Gastroesophageal sphincter (tissue), 4 donors: ENCODE data around the gene VEGFA. TPM values are rescaled to one million over a fixed set of nuclear protein-coding genes. Genes with fewer than 3 reads are reported as not detected.

Experiments used
- ATAC-seq: fragments of 150-250 bp; one replicate; pipeline ENCODE4 v1.9.1; 2016; ENCODE audit warnings: mild to moderate bottlenecking, moderate library complexity
- H3K27ac ChIP-seq, 4 donors: fragments of 200-600 bp; sonication (generic) in 3 of 4; 1 replicate in 3 of 4; 2 replicates in 1 of 4; pipeline ENCODE4 v1.5.1; 2016 to 2019
- H3K27me3 ChIP-seq: fragments of 200-600 bp; sonication (generic); one replicate; pipeline ENCODE4 v1.5.1; 2019
- H3K36me3 ChIP-seq, 2 donors: fragments of 200-600 bp; sonication (generic); one replicate each; pipeline ENCODE4 v1.5.1; 2019; ENCODE audit warnings: control low read depth in 1 of 2
- H3K4me1 ChIP-seq, 3 donors: fragments of 200-600 bp; sonication (generic); 1 replicate in 2 of 3; 2 replicates in 1 of 3; pipeline ENCODE4 v1.5.1; 2016 to 2019; ENCODE audit warnings: control low read depth in 2 of 3
- H3K4me3 ChIP-seq, 2 donors: fragments of 200-600 bp; sonication (generic); one replicate each; pipeline ENCODE4 v1.5.1; 2019; ENCODE audit warnings: mild to moderate bottlenecking in 1 of 2, moderate library complexity in 1 of 2
- H3K9me3 ChIP-seq, 3 donors: fragments of 200-600 bp; sonication (generic); one replicate each; pipeline ENCODE4 v1.5.1; 2017 to 2019; ENCODE audit warnings: control low read depth in 2 of 3
- CTCF ChIP-seq, 4 experiments: fragments of 200-600 bp in 2 of 4; fragments of 450-650 bp in 2 of 4; sonication (generic) in 1 of 4; IDR thresholded peaks; one replicate each; pipeline ENCODE4 v1.5.1; 2017 to 2019; ENCODE audit warnings: antibody characterized with exemption in 4 of 4, mild to moderate bottlenecking in 2 of 4, moderate library complexity in 2 of 4
- EP300 ChIP-seq: sonication (generic); formaldehyde crosslinking; IDR thresholded peaks from one replicate; pipeline ENCODE4 v1.6.1; 2017; ENCODE audit warnings: antibody characterized with exemption, mild to moderate bottlenecking
- POLR2A ChIP-seq, 2 donors: fragments of 450-650 bp; IDR thresholded peaks; one replicate each; pipeline ENCODE4 v1.6.1; 2017; ENCODE audit warnings: antibody characterized with exemption in 2 of 2, mild to moderate bottlenecking in 2 of 2, moderate library complexity in 1 of 2
- POLR2AphosphoS5 ChIP-seq: sonication (generic); formaldehyde crosslinking; IDR thresholded peaks from one replicate; pipeline ENCODE4 v1.6.1; 2017; ENCODE audit warnings: antibody characterized with exemption
- WGBS, 2 donors: methylation state at CpG; one replicate each; pipeline ENCODE4 v1.1.5; 2018; ENCODE audit warnings: low coverage in 1 of 2; 5-methylcytosine and 5-hydroxymethylcytosine counted together
- total RNA-seq, 4 donors: library from RNA; depleted of rRNA; stranded (reverse); fragments of >200 nt; gene quantifications; one replicate each; pipeline ENCODE4 v1.1.0, GENCODE V29; 2016

VEGFA gene
- total RNA-seq, 4 donors from 2014 or later: 32.2 to 66.2 (median 40.1) TPM

DNA sequence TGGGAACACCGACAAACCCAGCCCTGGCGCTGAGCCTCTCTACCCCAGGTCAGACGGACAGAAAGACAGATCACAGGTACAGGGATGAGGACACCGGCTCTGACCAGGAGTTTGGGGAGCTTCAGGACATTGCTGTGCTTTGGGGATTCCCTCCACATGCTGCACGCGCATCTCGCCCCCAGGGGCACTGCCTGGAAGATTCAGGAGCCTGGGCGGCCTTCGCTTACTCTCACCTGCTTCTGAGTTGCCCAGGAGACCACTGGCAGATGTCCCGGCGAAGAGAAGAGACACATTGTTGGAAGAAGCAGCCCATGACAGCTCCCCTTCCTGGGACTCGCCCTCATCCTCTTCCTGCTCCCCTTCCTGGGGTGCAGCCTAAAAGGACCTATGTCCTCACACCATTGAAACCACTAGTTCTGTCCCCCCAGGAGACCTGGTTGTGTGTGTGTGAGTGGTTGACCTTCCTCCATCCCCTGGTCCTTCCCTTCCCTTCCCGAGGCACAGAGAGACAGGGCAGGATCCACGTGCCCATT lies 15.3 kb downstream of the VEGFA start:
- 52 to 70% methylated on average over 2 to 3 of the region's 14 CpGs for WGBS, 2 donors
- H3K36me3 ChIP-seq: peaks cover 0 to 61% of the 10 kb centered on the region in 2 donors

DNA sequence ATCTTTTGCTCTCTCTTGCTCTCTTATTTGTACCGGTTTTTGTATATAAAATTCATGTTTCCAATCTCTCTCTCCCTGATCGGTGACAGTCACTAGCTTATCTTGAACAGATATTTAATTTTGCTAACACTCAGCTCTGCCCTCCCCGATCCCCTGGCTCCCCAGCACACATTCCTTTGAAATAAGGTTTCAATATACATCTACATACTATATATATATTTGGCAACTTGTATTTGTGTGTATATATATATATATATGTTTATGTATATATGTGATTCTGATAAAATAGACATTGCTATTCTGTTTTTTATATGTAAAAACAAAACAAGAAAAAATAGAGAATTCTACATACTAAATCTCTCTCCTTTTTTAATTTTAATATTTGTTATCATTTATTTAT lies 15.9 kb downstream of the VEGFA start:
- no peaks in the 10 kb centered on the region for H3K9me3 ChIP-seq
- H3K36me3 ChIP-seq: peaks cover 0 to 55% of the 10 kb centered on the region in 2 donors
- no peak for ATAC-seq
- no peaks in the 10 kb centered on the region for H3K27me3 ChIP-seq
- H3K27ac ChIP-seq: no peak overlapping the region
- H3K4me1 ChIP-seq: peaks cover 0 to 1% (median 0%) of the 10 kb centered on the region in 3 donors
- no peak overlapping the region for H3K4me3 ChIP-seq
- TF ChIP-seq POLR2AphosphoS5 (no peak), EP300 (no peak), CTCF (IDR thresholded peaks at IDR 0.05) (no peak), POLR2A (IDR thresholded peaks at IDR 0.05) (no peak)
- WGBS, 2 donors: 77 to 78% methylated on average over 3 of the region's 3 CpGs

More for the DNA sequence above, 15.3 kb downstream of the VEGFA start:
- no peaks in the 10 kb centered on the region for H3K27me3 ChIP-seq
- ATAC-seq: no peak
- peaks cover 0 to 7% (median 0%) of the 10 kb centered on the region in 3 donors for H3K4me1 ChIP-seq
- TF ChIP-seq POLR2AphosphoS5 (no peak), CTCF (IDR thresholded peaks at IDR 0.05) (no peak), POLR2A (IDR thresholded peaks at IDR 0.05) (no peak), EP300 (no peak)
- no peak overlapping the region for H3K27ac ChIP-seq
- no peak overlapping the region for H3K4me3 ChIP-seq
- no peaks in the 10 kb centered on the region for H3K9me3 ChIP-seq

DNA sequence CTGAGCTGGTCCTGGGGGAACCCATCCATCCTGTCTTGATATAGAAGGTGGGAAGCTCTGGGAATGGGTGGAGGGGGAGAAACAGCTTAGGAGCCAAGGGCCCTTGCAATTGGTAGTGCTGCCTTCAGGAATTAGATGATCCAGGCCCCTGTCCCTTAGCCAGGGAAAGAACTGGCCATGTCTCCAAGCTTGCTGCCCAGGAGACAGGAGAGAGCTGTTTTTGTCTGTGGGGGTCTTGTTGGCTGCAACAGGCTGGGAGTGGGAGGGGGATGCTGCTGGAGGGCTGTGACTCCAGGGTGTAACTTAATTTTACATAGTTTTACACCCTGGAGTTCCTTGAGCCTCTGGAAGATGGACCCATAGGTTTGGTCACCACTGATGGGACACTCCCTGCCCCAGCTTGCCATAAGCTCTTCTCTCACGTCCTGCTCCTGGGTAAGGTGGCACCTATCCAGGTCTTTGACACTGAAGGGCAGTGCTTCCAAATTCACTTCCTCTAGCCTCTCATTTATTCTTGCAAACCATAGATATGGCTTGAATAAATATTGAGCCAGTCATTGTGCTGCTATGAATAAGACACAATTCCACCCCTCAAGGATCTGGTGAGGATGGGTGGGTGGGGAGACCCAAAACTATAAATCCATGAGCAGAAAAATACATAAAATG lies 16.8 kb downstream of the VEGFA start:
- H3K9me3 ChIP-seq: no peaks in the 10 kb centered on the region
- TF ChIP-seq POLR2A (IDR thresholded peaks at IDR 0.05) (no peak), EP300 (no peak), POLR2AphosphoS5 (no peak), CTCF (IDR thresholded peaks at IDR 0.05) (no peak)
- H3K4me3 ChIP-seq: no peak overlapping the region
- ATAC-seq: no peak
- H3K27me3 ChIP-seq: no peaks in the 10 kb centered on the region
- peaks cover 0 to 46% of the 10 kb centered on the region in 2 donors for H3K36me3 ChIP-seq
- WGBS, 2 donors: 40% methylated on average over 1 of the region's 1 CpG; no CpG with 5 or more reads in 1 of the 2 donors
- no peaks in the 10 kb centered on the region for H3K4me1 ChIP-seq
- no peak overlapping the region for H3K27ac ChIP-seq

DNA sequence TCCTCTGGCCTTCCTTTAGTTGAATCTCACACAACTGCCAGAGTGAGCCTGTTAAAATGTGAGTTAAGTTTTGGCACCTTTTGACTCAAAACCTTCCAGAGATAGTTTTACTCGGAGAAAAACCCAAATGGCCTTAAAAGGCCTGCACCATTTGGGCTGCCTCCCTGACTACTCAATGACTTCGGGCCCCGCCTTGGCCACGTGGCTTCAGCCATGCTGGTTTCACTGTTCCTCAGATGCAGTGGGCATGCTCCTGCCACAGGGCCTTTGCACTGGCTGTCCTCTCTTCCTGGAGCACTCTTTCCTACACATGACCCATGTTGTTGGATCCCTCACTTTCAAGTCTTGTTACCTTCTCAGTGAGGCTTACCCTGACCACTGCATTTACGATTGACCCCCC lies 18.3 kb downstream of the VEGFA start:
- TF ChIP-seq EP300: no peak
- TF ChIP-seq POLR2A (IDR thresholded peaks at IDR 0.05): no peak
- no peak for TF ChIP-seq POLR2AphosphoS5
- no peak for TF ChIP-seq CTCF (IDR thresholded peaks at IDR 0.05)

DNA sequence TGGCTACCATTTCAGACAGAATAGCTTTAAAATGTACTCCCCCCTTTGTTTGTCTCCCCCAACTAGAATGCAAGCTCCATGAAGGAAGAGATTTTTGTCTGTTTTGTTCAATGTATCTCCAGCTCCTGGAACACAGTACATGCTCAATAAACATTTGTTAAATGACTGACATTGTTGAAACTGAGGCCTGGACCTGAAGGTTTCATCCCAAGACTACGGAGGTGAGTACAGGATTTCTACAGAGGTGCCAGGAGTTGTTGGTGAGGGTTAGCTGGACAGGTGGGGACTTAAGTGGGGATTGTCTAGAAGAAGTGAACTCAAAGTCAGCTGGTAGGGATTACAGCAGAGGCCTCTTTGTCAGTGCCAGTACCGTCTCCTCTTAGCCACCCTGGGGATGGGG lies 19.4 kb downstream of the VEGFA start:
- H3K27me3 ChIP-seq: no peaks in the 10 kb centered on the region
- H3K9me3 ChIP-seq: no peaks in the 10 kb centered on the region
- TF ChIP-seq POLR2A (IDR thresholded peaks at IDR 0.05): no peak
- no peak for TF ChIP-seq EP300
- no peak for TF ChIP-seq CTCF (IDR thresholded peaks at IDR 0.05)
- TF ChIP-seq POLR2AphosphoS5: no peak
- H3K4me3 ChIP-seq: no peak overlapping the region
- 17 to 92% methylated on average over 1 to 2 of the region's 2 CpGs for WGBS, 2 donors
- H3K27ac ChIP-seq: peak overlapping the region in 3 of 4 donors; percentile 60 to 70 (median 62)
- H3K4me1 ChIP-seq: no peaks in the 10 kb centered on the region
- no peak for ATAC-seq
- peaks cover 0 to 20% of the 10 kb centered on the region in 2 donors for H3K36me3 ChIP-seq

More for the DNA sequence above, 18.3 kb downstream of the VEGFA start:
- Histone ChIP-seq H3K27me3 (no peaks in the 10 kb centered on the region), H3K36me3 (peaks cover 0 to 31% of the 10 kb centered on the region in 2 donors), H3K27ac (no peak overlapping the region), H3K9me3 (no peaks in the 10 kb centered on the region), H3K4me1 (no peaks in the 10 kb centered on the region), H3K4me3 (no peak overlapping the region)
- 79 to 92% methylated on average over 3 to 5 of the region's 5 CpGs for WGBS, 2 donors
- no peak for ATAC-seq
